Measurements from ENCODE around the gene ZNF544.

GRCh38 chr19:58228585-58229254 is at the start of gene ZNF544:
- TF ChIP-seq, protein P1, sequence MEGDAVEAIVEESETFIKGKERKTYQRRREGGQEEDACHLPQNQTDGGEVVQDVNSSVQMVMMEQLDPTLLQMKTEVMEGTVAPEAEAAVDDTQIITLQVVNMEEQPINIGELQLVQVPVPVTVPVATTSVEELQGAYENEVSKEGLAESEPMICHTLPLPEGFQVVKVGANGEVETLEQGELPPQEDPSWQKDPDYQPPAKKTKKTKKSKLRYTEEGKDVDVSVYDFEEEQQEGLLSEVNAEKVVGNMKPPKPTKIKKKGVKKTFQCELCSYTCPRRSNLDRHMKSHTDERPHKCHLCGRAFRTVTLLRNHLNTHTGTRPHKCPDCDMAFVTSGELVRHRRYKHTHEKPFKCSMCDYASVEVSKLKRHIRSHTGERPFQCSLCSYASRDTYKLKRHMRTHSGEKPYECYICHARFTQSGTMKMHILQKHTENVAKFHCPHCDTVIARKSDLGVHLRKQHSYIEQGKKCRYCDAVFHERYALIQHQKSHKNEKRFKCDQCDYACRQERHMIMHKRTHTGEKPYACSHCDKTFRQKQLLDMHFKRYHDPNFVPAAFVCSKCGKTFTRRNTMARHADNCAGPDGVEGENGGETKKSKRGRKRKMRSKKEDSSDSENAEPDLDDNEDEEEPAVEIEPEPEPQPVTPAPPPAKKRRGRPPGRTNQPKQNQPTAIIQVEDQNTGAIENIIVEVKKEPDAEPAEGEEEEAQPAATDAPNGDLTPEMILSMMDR (conservative IDR thresholded peaks at IDR 0.05; ENCODE audit: low read depth, low read length), result no peak; the same call in 1 of the 2 replicates
- no peak for TF ChIP-seq EZH2 (IDR thresholded peaks at IDR 0.05; ENCODE audit: borderline replicate concordance, low read depth, low read length, poor library complexity, severe bottlenecking)
